ENCODE measurements around the gene SLC2A9.

DNA sequence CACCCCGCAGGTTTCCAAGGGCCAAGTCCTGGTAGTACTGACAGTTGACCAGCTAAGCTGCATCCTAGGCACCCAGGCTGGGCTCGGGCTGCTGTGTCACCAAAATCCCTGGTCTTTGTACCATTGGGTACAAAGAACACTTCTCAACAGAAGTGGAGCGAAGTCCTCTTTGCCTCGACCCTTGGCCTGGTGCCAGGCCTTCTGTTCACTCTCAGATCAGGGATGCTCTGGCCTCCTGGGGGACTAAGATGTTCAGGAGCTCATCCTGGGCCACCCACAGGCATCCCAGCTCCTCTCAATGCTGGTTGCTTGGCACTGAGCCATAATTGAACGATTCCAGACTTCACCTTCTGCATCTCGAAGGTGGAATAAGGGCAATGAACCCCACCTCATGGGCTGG, 13.8 kb upstream of the SLC2A9 start:
- TF ChIP-seq, protein P1, sequence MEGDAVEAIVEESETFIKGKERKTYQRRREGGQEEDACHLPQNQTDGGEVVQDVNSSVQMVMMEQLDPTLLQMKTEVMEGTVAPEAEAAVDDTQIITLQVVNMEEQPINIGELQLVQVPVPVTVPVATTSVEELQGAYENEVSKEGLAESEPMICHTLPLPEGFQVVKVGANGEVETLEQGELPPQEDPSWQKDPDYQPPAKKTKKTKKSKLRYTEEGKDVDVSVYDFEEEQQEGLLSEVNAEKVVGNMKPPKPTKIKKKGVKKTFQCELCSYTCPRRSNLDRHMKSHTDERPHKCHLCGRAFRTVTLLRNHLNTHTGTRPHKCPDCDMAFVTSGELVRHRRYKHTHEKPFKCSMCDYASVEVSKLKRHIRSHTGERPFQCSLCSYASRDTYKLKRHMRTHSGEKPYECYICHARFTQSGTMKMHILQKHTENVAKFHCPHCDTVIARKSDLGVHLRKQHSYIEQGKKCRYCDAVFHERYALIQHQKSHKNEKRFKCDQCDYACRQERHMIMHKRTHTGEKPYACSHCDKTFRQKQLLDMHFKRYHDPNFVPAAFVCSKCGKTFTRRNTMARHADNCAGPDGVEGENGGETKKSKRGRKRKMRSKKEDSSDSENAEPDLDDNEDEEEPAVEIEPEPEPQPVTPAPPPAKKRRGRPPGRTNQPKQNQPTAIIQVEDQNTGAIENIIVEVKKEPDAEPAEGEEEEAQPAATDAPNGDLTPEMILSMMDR (IDR thresholded peaks at IDR 0.05; ENCODE audit: insufficient read depth, low read length, poor library complexity, severe bottlenecking): no peak
- no peak for TF ChIP-seq EZH2phosphoT487 (conservative IDR thresholded peaks at IDR 0.05; ENCODE audit: low read length)

Data from SU-DHL-6 (cell line).